Kidney tubule cell (primary cell): ENCODE measurements around the gene KLHL25.
"Not testable (repeated sequence)": the region's sequence is repeated elsewhere in the genome, so short reads cannot be mapped to it uniquely, and the experiment has no call there.

Experiments
- DNase-seq: peaks from one replicate; pipeline ENCODE4 v3.0.0-alpha.2; 2018; ENCODE audit warnings: low spot score

Gene KLHL25

DNA sequence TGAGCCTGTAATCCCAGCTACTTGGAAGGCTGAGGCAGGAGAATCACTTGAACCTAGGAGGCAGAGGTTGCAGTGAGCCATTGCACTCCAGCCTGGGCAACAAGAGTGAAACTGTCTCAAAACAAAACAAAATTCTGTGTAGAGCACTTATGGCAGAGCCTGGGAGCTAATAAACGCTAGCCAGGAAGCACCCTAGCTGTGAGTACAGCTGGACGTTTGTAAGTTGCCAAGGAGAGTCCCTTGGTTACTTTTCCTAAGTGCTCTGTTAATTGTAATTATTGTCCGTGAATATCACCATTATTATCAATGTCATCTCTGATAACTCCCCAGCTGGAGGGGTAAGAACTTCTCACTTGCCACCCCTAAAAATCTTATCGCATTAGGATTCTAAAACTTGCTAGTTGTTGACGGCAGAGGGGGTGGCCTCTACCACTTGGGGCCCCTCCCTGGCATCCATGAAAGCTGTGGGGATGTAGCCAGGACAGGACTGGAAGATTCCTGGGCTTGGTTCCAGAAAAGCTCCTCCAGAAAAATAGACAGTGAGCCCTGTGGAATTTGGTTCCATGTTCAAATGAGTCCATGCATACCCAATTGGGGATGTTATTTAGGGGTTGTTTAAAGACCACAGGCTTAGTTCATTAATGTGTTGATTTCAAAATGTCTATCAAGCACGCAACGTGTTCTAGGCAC, 9.9 kb upstream of the KLHL25 start:
- DNase-seq, result no peak

DNA sequence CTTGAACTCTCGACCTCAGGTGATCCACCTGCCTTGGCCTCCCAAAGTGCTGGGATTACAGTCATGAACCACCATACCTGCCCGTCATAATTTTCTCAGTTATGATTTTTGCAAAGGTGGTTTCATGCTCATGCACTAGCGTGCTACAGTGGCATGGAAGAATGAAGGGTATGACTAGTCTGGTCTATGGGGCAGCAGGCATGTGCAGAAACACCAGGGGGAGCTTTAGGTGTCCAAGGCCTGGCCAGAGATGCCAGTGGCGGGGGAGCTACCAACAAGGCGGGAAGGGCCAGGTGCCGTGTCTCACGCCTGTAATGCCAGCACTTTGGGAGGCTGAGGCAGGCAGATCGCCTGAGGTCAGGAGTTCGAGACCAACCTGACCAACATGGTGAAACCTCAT, 7.9 kb upstream of the KLHL25 start:
- not testable (repeated sequence) for DNase-seq

DNA sequence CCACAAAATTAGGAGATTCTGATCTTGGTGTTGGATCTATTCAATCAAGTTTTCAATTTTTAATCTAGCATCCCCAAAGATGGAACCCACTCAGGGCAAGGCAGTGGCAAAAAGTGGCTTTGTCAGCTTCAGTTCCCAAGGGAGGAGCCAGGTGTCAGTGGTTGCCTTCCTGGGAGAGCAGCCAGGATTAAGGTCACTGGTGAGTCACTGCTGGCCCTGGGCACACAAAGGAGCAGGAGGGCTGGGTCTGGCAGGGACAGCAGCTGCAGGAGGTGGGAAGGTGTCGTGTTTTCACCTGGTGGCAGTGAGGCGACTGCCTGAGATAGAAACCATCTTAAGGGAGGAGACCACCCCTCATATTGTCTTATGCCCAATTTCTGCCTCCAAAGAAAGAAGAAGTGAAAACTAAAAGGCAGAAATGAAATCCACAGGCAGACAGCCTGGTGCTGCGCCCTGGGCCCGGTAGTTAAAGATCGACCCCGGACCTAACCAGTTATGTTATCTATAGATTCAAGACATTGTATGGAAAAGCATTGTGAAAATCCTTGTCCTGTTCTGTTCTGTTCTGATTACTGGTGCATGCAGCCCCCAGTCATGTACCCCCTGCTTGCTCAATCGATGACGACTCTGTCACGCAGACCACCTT, 5.9 kb upstream of the KLHL25 start:
- peak; percentile 87 for DNase-seq

DNA sequence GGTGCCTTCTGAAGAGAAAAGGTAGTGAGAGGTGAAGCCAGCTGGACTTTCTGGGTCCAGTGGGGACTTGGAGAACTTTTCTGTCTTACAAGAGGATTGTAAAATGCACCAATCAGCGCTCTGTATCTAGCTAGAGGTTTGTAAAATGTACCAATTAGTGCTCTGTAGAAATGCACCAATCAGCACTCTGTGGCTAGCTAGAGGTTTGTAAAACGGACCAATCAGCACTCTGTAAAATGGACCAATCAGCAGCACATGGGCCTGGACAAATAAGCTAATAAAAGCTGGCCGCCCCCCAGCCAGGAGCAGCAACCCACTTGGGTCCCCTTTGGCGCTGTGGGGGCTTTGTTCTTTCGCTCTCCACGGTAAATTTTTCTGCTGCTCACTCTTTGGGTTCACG, 1.6 kb upstream of the KLHL25 start:
- not testable (repeated sequence) for DNase-seq

DNA sequence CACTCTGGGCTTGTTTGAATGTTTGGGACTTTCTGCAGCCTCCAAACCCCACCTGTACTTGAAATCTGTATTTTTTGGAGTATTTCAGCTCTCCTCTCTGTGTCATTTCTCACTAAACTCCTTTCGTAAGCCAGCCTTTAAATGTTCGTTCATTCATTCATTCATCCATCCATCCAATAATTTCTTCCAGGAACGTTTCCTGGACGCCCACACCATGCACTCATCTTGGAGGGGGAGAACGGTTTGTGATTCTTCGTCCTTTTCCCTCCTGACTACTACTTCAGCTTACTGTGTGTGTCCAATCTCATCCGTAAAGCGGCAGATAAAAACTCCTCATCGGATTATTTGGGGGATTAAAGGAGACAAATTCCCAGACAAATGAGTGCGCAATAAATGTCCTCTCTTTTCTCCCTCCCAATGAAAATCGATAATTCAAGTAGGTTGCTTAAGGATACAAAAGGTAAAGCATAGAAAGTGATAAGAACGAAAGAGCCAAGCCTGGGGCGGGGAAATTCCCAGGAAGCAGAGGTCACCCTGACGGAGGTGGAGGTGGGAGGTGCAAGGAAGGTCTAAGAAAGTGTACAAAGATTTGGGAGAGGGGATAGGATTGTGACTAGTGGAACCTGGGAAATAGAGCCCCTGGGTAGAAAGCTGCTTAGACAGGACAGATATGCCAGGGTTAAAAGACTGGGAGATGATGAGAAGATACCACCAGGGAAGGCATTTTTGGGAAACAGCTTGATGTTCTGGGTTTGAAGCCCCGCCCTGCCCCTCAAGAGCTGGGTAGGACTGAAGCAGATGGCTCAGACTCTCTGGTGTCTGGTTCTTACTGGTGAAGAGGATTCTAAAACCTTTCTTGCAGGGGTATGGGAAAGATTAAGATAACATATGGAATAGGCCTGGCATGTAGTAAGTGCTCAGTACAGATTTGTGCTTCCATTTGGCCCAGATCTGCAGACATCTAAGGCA, 896 bp upstream of the KLHL25 start:
- no peak for DNase-seq

DNA sequence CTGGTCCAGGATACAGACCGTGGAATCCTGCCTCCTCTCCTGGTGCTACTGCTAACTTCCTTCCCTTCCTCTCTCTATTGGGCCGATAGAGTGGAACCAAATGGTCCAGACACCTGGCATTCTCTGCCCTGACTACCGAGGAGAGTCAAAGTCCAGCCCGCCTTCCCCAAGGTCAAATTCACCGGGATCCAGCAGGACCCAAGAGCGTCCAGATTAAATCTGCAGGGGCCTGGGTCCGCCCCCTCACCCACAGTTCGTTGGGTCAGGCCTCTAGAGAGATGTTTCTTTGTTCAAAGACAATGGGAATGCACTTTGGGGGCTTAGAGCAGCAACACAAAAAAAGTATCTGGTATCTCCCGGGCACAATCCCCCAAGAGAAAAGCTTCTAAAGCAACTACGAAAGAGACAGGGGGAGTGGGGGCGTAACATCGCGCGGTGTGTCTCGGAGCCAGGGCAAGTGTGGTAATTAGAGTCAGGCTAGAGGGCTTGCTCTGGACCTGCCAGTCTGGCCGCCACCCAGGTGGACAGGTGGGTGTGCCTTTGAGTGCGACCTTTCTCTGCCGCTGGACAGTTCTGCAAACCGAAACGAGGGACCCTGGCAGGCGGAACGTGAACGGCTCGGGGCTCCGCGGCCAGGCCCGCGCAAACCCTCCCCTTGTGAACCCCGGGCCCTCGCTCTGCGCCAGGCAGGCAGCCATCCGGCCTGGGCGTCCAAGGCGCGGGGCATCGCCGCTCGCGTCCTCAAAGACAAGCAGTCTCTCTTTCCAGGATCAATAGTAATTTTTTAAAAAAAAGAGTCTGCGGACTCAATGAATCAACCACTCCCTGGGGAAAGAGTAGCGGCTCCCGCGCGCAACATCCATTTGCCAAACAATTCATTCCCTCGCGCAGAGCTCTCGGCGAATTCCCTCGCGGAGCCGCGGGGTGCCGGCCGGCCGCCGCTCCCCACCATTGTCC, 806 bp downstream of the KLHL25 start:
- peak; percentile 33 for DNase-seq

DNA sequence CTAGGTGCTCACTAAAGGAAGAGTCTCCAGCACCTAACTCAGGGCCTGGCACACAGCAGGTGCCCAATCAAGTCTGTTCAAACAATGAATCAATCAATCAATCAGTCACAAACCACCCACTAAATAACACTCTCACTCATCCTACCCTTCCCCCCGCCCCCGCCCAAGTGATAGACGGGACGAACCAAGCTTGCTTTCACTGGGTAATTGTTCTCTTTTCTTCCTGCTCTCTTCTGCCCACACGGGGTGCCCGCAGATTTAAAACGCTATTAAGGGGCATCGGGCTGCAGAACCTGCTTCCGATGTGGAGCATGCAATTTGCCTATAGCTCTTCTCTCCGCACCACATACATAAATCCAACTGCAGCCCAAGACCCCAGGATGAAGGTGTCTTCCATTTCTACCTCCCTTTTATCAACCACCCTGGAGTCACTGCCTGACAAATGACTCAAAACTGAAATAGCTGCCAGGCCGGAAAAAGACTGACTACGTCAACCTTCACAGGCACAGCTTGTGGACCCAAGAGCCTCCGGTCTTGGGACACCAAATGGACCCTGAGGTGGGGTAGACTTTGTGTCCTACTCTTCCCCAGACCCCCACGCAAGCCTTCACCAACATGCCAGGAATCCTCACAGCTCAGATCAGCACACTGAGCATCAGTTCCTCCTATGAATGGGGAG, 1.7 kb downstream of the KLHL25 start:
- no peak for DNase-seq

DNA sequence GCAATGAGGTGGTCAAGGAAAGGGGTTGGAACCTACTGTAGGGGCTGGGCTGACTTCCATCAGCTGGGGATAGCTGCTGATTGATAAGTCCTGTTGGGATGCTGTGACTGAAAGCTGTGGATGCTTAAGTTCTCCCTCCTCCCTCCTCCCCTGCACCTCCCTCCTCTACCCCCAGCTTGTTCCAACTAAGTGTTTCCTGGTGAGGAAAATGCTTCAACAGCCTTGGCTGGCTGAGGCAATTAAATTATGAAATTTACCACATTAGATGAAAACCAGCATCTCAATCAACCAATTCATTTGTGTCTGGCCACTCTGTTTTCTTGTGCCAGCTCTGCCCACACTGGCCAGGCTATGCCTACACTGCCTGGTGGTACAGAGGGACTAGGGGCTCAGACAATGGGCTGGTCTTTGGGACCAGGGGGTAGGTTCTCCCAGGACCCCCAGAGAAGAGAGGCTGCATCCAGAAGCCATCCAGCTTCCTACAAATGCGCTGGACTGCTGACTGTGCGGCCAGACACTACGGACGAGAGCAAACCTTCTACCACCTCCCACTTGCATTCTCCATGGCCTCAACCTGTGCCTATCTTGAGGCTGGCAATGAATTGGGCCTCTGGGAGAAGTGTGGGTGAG, 2.5 kb downstream of the KLHL25 start:
- DNase-seq, result no peak

DNA sequence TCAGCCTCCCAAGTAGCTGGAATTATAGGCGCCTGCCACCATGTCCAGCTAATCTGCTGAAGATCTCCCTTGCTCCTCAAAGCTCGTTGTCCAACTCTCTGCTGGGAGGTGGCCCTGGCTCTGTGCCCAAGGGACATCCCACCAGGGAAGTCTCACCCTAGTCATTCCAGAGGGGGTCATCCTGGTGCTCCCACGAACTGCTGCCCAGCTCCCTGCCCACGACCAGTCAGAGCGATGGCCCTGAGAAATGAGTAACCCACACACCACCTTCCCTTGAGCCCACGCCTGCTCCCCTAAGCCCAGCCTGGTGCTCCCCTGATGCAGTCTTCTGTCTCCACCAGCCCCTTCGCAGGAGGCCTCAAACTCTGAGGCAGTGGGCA, 5.2 kb downstream of the KLHL25 start:
- no peak for DNase-seq

DNA sequence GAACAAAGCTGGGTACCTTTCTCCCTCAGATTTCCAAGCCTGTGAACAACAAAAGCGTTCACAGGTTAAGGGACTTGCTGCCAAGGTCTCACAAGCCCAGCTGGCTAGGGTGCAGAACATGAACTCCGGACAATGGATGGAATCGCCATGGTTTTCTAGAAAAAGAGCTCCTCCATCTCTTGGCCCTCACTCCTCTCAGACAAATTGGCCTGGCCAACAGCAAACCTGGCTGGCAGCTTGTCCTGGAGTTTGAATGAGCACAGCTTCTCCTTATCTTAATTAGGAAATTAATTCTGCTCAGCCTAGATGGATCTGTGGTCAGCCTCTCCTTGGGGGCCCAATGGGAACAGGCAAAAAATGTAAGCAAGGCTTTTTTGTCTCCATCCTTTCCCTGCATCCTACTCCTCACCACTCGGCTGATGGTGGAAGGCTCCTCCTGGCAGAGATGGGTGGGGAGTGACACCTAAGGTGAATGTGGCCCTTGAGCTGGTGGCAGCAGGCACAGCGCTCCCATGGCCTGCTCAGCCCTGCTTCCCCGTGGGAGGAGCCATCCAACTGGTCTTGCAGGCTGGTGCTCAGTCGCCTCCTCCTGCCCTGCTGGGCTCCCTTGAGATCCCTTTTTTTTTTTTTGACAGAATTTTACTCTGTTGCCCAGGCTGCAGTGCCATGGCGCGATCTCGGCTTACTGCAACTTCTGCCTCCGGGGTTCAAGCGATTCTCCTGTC, 5.8 kb downstream of the KLHL25 start:
- DNase-seq, result no peak

DNA sequence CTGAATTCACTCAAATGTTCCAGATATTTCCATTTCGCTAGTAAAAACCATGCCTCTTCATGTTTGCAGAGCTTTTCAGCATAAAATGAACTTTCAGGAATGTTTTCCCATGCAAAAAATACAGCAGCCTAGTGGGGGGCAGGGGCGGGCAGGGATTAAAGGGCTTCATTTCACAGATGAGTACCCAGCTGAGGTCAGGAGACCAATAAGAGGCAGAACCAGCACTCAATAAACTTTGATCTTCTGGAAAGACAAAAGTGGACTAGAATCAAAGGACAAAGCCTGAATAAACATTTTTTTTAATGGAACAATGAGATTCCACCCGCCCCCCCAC, 8.0 kb downstream of the KLHL25 start:
- no peak for DNase-seq

DNA sequence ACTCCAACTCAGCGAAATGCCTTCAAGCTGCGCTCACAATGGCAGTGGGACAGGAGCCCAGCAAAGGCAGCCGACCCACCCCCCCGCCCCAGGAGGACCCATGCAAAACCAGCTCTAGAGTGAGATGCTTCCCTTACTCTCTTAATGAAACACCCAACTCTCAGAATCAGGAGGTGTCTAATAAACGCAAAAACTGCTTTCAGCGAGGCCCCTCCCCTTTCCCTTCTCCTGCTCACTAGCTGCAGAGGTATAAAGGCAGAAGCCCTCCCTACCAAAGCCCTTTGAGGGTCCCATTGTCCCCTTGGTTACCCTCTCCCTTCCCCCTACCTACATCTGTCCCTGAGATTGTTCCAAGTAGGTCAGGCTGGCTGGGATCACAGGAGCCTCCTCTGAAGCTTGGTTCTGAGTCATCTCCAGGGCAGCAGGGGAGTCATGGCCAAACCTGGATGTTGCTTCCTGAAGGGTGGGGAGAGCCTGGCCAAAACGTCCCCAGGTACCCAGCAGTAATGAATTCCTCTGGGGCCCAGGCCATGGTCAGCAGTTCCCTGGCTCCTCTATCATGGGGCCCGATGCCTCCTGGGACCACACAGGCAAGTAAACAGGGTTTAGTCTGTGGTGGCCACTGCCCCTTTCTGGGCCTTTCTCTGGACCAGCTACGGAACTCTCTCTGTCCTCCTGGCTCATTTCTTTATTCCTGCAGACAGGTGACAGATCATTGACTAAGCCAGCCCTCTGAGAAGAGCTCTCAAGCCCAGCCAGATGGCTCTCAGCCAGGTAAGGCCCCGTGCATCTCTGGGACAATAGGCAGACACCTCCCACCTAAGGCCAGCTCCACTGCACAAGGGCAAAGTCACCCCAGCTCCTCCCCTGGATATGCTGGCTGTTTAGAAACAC, 8.6 kb downstream of the KLHL25 start:
- DNase-seq, result peak; percentile 92

DNA sequence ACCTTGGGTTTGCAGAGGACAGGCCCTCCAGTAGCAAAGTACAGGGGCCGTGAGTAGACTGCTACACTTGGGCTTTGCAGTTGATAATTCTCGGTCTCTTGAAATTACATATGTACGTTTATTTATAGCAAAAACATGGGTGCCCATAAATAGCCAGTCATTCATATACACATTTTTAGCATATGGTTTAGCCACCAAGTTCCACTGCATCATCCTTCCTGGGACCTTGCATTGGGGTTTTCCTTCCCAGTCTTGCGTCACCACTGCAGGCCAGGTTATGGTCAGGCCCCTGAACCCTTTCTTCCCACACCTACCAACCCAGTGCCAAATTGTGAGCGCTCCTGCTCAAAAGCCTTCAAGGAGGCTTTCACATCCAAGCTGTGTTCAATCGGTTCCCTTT, 12.7 kb downstream of the KLHL25 start:
- DNase-seq, result no peak

DNA sequence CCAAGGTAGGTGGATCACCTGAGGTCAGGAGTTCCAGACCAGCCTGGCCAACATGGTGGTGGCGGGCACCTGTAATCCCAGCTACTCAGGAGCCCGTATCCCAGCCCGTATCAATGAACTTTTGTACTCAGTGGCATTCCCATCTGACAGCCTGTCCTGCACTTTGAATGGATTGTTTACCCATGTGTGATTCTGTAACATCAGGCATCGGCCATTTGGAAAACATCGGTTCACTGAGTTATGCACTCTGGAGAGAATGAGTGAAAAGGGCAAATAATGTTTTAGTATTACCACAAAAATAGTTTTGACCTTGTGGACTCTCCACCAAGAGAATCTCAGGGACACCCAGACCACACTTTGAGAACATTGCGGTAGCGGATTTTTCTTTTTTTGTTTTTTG, 13.6 kb downstream of the KLHL25 start:
- DNase-seq, result no peak

DNA sequence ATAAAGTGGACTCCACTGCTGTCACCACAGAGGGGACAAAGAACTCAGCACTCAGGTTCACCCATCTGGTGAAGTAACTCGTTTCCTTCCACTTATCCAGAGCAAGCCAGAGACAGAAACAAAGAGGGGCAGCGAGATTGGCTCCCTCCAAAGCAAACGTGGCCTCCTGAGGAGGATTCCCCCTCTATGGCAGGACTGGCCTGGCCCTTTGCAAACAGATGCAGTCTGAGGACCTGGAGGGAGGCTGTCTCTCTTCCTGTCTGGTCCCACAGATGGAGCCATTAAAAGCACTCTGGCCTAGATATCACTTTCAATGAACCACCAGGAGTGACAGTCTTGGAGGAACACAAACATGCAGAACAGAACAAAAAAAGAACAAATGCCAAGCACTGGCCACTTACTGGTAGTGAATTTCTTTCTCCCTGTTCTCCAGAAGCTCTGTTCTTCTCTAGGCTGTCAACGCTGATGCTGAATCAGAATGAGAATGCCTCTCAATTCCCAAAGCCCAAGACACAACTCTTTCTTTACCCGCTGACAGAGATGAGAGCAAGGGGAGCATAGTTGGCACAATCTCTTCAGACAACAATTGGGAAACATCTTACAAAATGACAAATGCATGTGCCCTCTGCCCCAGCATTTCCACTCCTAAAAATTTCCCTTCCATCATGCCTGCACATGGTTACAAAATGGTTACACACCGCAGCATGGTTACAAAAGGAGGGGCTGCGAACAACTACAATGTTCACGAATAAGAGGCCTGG, 14.3 kb downstream of the KLHL25 start:
- DNase-seq, result no peak

DNA sequence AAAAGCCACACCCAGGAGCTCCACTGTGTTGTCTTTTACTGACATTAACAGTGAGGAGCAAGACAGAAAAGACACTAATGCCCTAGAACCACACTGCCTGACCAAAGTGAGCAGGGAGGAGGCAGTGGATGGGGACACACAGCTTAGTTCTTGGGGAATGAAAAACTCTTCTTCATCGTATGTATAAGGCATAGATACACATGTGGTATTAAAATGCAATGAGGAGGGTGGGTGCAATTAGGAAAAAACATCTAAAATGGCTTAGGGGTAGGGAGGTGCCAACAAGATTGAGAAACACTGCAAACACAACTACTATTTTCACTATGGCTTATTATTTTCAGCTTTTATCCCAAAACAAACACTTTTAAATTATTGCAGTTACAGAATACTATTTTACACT, 15.5 kb downstream of the KLHL25 start:
- no peak for DNase-seq

DNA sequence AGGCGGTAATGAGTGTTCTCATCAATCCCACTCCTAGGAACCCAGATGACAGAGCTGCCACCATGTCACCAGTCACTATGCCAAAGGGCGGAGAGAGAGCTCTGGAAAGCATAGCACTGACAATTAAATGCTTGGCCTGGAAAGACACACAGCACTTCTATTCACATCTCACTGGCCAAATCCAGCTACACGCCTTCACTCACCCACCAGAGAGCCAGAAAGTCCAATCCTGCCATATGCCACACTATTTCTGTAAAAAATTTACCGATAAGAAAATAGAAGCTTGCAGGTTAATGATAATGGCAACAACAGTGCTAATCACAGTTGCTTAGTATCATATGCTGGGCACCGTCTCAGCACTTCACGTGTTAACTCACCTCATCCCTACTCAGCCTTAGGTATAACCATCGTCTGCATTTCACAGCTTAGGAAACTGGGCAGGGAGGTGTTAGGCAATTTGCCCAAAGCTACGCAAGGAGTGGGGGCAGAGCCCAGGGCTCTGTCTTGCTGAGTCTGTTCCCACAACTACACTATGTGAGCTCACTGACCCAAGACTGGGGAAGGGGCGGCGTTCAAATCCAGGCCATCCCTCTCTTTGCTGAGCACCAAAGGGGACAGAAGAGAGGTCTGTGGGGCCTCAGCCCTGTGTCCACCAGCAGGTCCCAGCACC, 16.5 kb downstream of the KLHL25 start:
- no peak for DNase-seq
